Keratinocyte (primary cell): Measurements from ENCODE around the gene SEC14L5.

ENCODE experiments used
- EZH2 ChIP-seq: IDR thresholded peaks from one replicate; pipeline ENCODE4 v1.6.1; 2012; ENCODE audit warnings: inconsistent platforms, mild to moderate bottlenecking, low read length, moderate library complexity
- TF ChIP-seq, protein P1 (sequence below), 3 experiments: IDR thresholded peaks in 1 of 3; conservative IDR thresholded peaks in 1 of 3; optimal IDR thresholded peaks in 1 of 3; 2 replicates in 2 of 3; 3 replicates in 1 of 3; pipeline versions ENCODE3 to v1.5.1; 2011; ENCODE audit warnings: low read length in 3 of 3, mild to moderate bottlenecking in 3 of 3, moderate library complexity in 2 of 3, control low read depth in 1 of 3, inconsistent platforms in 1 of 3; ENCODE audit not compliant: insufficient read depth in 2 of 3; ENCODE audit errors: extremely low read depth in 1 of 3

DNA sequence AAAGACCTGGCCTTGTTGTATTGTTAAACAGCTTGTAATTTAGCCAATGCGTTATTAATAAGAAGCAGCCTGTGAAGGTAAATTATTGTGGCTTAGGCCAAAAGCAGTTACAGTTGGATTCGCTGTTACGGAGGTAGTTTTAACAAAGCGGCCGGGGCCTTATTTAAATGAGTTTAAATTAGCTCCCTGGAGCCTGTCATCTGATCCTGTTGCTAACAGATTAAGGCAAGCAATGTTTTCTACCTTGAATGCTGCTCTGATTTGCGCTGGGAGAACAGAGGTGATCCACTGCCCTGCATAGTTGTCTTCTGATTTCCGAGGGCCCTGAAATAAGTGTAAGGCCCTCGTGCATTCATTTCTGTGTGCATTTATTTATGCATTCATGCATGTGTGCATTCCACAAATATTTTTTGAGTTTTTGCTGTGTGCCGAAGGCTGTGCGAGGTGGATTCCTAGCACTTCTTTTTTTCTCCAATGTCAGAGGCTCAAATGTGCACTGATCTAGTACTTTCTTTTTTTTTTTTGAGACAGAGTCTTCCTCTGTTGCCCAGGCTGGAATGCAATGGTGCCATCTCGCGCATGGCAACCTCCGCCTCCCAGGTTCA, 10.9 kb downstream of the SEC14L5 start:
- TF ChIP-seq EZH2: no peak
- TF ChIP-seq, protein P1, sequence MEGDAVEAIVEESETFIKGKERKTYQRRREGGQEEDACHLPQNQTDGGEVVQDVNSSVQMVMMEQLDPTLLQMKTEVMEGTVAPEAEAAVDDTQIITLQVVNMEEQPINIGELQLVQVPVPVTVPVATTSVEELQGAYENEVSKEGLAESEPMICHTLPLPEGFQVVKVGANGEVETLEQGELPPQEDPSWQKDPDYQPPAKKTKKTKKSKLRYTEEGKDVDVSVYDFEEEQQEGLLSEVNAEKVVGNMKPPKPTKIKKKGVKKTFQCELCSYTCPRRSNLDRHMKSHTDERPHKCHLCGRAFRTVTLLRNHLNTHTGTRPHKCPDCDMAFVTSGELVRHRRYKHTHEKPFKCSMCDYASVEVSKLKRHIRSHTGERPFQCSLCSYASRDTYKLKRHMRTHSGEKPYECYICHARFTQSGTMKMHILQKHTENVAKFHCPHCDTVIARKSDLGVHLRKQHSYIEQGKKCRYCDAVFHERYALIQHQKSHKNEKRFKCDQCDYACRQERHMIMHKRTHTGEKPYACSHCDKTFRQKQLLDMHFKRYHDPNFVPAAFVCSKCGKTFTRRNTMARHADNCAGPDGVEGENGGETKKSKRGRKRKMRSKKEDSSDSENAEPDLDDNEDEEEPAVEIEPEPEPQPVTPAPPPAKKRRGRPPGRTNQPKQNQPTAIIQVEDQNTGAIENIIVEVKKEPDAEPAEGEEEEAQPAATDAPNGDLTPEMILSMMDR (optimal IDR thresholded peaks at IDR 0.05 in 1 of 3, IDR thresholded peaks at IDR 0.05 in 1 of 3, conservative IDR thresholded peaks at IDR 0.05 in 1 of 3; ENCODE audit: extremely low read depth in 1 of 3, insufficient read depth in 2 of 3, low read length in 3 of 3): no peak
